GM18951 (cell line): ENCODE results near the gene CCNA2.
A peak's percentile ranks its signal among the peaks of the same experiment; 100 is the strongest.

Source experiments
- POLR2A ChIP-seq: IDR thresholded peaks from 4 replicates; pipeline ENCODE4 v1.6.1; 2011; ENCODE audit warnings: mild to moderate bottlenecking; ENCODE audit not compliant: insufficient read length, insufficient read depth; ENCODE audit errors: extremely low read depth
- in situ Hi-C: fragments of 300-500 bp; cut with MboI; formaldehyde crosslinking; loops from one replicate; pipeline ENCODE4 v1.12.0; 2022; ENCODE audit warnings: low sequenced_read_pairs, mixed read lengths, inconsistent platforms; ENCODE audit not compliant: unreplicated experiment

Gene CCNA2

DNA sequence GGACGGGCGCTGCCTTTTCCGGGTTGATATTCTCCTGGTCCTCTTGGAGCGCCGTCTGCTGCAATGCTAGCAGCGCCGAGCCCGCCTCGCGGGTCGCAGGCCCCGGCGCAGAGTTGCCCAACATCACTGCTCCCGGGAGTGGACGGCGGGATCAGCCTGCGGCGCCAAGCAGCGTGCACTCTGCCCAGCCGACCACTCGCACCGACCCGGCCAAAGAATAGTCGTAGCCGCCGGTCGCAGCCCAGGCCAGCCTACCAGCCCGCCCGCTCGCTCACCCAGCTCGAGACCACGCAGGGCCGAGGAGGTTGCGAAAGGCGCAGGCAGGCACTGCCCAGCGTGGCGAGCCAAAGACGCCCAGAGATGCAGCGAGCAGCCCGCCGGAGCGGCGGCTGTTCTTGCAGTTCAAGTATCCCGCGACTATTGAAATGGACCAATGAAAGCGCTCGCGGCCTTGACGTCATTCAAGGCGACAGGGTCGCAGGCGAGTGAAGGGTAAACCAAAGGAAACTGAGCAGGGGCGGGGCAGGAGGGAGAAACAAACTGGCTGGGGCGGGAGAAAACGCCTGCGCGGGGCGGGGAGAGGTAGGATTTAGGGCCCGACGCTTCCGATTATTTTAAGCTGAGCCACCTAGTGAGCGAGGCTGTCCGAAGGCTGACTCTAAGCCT, at the start of gene CCNA2:
Gene CCNA2, minus strand, starts transcription at position 379 of the 666 bp plus-strand sequence. Its CDS starts 255 bp downstream, at position 124.
- TF ChIP-seq POLR2A: peak; percentile 89
- in situ Hi-C loops: no loop called here

DNA sequence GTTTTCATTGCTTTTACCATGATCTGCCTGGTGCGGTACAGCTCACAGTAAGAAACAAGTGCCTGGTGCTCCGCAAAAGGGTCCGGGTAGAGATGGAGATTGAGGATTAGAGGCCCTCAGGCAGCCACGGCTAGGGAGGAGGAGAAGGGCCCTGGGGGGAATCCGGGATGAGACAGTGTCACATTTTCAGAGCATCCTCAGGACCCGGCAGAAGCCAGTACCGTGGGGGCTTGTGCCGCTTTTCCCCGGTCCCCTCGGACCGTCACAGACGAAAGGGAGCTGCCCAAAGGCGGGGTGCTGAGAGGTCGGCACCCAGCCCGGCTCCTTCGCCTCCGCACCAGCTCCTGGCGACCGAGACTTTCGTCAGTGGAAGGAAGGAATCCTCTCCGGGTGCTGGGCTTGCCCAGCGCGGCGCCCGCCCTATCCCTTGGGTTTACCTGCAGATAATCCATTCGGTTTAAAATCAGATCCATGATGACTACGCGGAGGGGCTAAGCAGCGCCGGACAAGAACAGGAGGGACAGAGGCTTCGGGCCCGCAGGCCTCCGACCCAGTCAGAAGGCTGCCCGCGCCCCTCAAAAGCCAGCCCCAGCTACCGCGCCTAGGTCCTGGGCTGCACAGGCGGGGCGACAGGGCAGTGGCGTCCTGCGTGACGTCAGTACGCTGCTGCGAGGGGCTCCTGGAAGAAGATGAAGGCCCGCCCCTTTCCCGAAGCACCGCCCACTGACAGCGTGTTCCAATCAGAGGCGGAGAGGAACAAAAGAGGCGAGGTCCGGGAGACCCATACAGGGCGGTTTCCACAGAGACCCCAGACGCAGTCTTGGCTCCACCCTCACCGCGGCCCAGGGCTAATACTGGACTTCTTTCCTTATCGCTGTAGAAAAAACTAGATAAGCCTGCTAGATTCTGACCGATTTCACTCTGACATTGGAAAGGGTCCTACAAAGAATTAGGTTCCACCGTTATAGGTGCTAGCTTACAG, 46.4 kb upstream of the CCNA2 start, which contains the start of gene BBS7:
Gene BBS7, minus strand, starts transcription at position 634 of the 982 bp plus-strand sequence. Its CDS starts 161 bp downstream, at position 473.
- TF ChIP-seq POLR2A: peak; percentile 88

DNA sequence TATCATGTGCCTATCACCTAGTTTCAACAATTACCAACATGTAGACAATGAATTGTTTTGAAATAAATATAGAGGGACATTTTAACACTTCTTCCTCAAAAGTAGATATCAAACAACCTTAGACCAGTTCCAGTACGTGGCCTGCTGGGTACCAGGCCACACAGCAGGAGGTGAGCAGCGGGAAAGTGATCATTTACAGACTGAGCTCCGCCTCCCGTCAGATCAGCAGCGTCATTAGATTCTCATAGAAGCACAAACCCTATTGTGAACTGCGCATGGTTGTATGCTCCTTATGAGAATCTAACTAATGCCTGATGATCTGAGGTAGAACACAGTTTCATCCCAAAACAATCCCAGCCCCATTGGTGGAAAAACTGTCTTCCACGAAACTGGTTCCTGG, 40.1 kb upstream of the CCNA2 start:
- no peak for TF ChIP-seq POLR2A
- in situ Hi-C loops: no loop called here

More for the DNA sequence above, 46.4 kb upstream of the CCNA2 start, which contains the start of gene BBS7:
- in situ Hi-C loops: no loop called here

DNA sequence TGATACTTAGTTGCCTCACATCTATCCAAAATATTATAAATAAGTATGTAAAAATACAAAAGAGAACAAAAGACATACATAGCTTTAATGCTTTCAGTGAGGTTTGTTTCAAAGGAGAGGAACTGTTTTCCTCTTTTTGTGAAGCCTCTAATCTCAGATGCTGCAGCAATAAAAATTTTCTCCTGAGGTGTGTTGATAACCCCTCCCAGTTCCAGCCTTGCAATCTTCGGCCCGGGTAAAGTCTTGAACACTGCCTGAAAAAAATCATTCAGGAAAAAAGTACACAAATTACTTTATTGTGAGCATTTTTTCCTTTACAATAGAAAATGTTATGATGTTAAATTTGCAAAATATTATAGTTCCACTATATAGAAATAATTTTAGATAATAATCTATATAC, 37.7 kb upstream of the CCNA2 start:
- in situ Hi-C loops: no loop called here
- TF ChIP-seq POLR2A: no peak

DNA sequence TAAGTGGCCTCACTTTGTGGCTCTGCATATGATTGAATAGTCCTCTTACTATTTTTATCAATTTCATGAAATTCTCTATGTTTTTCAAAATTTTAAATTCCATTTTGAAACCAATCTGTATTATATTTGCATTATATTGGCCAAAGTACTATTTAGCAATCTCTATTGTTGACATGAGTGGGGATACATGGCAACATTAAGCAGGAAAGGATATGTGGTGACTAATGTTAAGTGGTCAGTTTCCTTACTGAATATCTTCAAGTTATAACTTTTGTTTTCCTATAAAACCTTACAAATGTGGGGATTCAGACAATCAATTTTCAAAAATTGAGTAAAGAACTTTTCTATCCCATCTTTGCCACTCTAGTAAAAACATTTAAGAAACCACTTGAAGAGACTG, 36.4 kb upstream of the CCNA2 start:
- in situ Hi-C loops: no loop called here

DNA sequence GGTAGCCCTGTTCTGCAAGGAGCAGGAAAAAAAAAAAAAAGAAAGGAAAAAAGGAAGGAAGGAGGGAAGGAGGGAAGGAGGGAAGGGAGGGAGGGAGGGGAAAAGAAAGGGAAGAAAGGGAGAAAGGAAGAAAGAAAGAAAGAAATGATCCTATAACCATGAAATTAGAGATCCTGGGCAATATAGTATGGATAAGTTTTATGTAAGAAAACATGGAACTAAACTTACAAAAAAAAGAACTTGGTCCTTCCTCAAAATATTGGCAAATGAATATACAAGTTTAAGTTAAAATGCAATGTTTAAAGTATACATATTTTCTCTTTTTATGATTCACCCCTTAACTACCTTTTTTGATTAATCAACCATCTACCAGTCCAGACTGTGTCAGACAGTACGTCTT, 27.7 kb upstream of the CCNA2 start:
- in situ Hi-C loops: no loop called here
- no peak for TF ChIP-seq POLR2A

More for the DNA sequence above, 36.4 kb upstream of the CCNA2 start:
- TF ChIP-seq POLR2A: no peak

DNA sequence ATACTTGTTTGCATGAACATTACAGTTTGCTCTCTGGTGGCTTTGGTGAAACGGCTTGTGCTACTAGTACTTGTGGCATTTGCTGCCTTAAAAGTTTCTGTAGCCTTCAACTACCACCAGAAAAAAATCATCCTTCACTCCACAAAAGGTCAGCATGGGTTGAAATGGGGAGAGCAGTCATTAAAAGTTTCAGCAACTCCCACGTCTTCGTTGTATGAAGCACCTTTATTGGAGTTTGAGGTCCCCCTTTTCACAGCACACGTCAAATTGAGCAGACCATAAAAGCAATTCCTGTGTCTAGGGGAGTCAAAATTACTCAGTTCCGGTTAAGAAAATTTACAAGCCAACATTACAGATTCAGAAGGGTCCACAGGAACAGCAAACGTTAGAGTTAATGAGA, 23.0 kb upstream of the CCNA2 start:
- in situ Hi-C loops: no loop called here
- TF ChIP-seq POLR2A: no peak

DNA sequence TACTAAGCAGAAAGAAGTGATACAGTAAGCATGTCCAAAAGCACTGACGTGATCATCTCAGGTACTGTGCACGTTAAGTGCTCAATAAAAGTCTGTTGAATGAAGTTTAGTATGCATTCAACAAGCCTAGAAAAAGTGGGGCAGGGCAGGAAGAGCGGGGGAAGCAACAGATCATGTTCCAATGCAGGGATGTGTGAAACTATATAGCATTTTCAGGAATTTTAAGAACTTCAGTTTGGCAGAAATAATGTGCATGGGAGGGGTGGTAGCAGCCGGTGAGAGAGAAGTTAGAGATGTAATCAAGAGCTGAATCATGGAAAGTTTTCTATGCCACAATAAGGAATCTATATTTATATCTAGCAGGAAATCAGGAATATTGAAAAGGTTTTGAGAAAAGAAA, 19.2 kb upstream of the CCNA2 start:
- in situ Hi-C loops: no loop called here
- TF ChIP-seq POLR2A: no peak

DNA sequence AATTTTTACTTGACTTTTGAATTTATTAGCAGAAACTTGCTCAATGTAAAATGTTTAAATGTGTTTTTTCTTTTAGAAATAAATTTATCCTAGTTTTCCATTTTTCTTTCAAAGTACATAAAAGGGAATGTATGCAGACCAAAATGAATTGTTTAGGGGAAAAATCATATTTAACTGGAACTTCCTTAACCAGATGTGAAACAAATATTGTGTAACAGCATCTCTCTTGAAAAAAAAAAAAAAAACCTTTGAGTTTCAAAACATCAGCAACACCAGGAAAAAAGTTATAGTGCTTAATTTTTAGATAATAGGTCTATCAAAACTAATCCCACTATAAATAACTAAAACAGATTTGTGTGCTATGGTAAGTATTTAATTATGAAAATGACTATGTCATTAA, 14.5 kb upstream of the CCNA2 start:
- TF ChIP-seq POLR2A: no peak
- in situ Hi-C loops: no loop called here

DNA sequence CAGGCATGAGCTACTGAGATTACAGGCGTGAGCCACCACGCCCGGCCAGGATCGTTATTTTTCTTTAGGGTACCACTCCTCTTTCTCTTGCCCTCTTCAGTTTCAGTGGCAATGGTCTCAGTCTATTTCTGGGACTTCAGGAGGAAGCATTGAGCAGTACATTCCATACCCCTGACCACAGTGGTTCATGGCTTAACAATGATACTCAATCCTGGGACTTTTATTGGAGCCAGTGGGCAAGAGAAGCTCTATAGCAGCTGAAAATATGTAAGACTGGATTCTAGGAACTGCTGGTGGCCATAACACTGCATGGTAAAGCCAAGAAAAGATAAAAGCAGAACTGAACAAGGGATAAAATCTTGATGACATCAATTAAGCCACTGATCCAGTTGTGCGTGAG, 5.8 kb upstream of the CCNA2 start:
- TF ChIP-seq POLR2A: no peak
- in situ Hi-C loops: no loop called here

DNA sequence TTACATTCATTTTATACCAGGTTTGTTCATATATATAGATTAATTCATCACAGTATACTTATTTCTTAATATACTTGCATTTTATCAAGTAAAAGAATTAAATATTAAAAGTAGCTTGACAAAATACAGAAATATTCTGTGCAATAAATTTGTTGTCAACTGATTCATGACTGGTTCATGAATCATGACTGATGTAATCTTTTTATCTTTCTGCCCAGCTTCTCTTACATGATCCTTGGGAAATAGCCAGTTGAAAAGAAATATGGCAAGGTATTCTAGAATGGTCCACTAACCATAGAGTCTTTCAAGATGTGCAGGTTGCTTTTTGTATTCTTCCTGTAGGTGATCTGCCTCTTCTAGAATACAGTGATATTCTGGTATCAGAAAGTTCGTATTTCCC, 4.2 kb upstream of the CCNA2 start:
- TF ChIP-seq POLR2A: no peak

DNA sequence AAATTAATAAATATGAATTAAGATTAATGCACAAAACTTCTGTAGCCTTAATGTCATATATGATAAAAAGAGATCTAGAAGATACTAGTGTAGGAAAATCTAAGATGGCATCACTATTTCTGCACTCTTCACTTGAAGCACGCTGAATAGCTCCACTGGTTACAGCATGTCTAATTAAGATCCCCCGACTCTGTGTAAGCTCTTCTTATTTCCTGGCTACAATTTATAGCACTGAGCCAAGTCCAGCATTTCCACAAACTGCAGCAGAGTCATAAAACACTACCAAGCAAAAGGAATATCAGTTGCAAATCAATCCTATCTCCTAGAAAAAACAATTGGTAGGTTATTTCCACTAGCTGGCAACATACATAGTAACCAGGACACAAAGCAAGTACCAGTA, 1.3 kb upstream of the CCNA2 start:
- in situ Hi-C loops: no loop called here
- TF ChIP-seq POLR2A: no peak

More for the DNA sequence above, 4.2 kb upstream of the CCNA2 start:
- in situ Hi-C loops: no loop called here

DNA sequence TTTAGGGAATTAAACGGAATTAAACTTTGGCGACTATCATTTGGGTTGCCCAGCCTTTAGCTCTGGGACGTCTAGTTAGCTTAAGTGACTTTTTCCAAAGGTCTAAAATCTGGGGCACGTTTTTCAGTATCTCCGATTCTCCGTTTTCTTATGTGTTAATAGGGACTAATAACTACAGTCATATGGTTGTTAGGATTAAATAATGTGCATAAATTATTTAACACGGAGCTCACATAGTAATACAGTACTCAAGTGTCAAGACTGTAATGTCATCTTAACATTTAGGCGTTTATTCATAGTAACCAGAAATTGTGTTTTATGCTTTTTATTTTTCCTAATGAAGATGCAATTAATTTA, 466 bp upstream of the CCNA2 start:
- TF ChIP-seq POLR2A: no peak
- in situ Hi-C loops: no loop called here
